SK-N-DZ (cell line): Measurements from ENCODE around the gene MRPL3. TPM values are rescaled to one million over a fixed set of nuclear protein-coding genes. Genes with fewer than 3 reads are reported as not detected.
A peak's percentile ranks its signal among the peaks of the same experiment; 100 is the strongest.

ENCODE experiments used
- DNase-seq: peaks from one replicate; pipeline ENCODE4 v3.0.0-alpha.2; 2015; ENCODE audit warnings: low spot score
- polyA plus RNA-seq, 2 experiments: library from polyadenylated mRNA; depleted of rRNA; stranded (reverse); fragments of >200 nt; gene quantifications; 2 replicates each; pipeline ENCODE4 v1.2.3, GENCODE V29; 2014

The MRPL3 gene
- polyA plus RNA-seq (2014; cell fraction: cytosol; rRNA removed), result 200 and 211 TPM in 2 replicates
- 102 TPM in 2 replicates for polyA plus RNA-seq (2014; cell fraction: nucleus; rRNA removed)

DNA sequence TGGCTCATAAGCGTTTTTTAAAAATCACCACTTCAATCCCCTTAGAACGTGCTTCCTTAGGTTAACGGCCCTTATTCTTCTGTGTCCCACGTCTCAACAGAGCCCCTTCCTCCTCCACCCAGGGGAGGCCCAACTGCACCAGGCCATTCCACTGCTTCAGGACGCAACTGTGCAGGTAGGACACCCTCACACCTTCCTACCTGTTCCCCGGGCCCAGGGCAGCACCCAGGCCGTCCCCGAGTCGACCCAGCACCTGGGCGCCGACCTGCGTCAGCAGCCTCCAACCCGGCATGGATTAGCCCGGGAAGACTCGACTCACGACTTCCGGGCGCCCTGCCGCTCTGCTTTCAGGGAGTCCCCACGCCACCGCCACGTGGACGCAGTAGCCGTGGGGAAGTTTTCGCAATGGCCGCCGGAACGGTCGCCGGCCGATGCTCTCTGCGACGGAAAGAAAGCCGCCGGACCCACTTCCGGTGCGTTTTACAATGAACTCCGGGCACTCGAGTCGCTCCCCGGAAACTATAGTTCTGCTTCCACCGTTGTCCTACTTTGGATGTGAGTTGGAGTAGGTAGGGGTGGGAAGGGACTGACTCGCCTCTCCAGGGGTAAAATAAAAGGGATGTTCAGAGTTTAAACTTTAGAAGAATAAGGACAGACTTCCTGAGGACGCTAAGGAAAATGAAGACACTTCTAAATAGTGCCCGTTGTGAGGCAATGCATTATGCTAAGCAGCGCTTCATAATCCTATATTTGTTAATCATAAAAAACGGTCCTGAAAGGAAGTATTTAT, at the start of gene MRPL3:
TSS of gene MRPL3 (minus strand) at position 442 of the 790 bp plus-strand sequence. CDS start at position 292, 150 bp downstream.
- peak; percentile 91 for DNase-seq

- no peak for DNase-seq
These were observed 49.0 kb upstream of the MRPL3 start for GRCh38 chr3:131551761-131552160.

DNA sequence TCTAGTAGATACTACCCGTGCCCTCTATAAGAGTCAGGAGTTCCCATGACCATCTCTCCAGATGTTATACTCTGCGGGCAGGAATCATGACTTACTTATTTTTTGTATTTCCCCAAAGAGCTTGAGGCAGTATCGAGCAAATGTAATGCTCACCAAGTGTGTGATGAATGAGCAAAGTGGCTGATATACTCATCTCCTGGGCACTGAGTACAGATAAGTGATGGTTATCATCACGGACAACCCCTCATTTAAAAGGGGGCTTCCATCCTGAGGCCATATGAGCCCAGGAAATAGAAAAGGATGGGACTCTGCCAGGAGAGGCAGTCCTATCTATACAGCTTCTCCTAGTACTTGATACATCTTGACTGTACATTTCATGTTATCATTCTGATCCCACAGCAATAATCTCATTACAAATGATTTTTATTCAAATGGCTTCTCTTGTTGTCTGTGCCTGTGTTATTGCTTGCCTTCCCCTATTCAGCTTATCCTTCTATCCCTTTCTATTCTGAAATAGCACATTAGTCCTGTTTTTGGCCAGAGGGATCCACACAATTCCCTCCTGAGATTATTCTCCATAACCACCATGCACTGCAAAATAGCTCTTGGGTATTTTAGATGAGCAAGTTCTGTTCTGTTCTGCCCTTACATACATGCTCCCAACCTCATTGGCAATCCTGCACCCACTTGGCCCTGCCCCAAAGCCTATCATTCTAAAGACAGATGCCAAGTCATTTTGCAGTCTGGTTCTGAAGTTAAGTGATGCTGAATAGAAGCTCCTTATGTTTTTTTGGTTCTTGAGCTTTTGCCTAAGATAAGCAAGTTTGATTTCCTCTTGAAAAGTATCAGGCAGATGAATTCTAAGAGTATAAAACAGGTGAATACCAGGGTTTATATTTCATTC, 48.0 kb upstream of the MRPL3 start:
- DNase-seq, result peak; percentile 17

GRCh38 chr3:131549340-131549739, 46.6 kb upstream of the MRPL3 start:
- no peak for DNase-seq

DNA sequence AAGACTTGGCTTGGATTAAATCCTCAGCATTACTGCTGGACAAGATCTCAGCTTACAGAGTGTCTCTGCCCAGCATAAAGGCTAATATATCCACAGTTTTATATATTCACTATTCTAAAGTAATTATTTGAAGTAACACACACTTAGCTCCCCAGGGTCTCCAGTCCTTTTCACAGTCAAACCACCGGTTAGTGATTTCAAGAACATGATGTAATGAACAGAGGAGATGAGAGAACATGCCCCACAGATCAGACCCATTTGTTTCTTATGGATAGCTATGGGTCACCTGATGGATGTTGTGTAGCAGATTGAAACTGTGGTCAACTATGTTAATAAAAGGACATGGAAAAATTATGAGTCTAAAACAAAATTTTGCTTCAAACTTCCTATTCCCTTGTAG, 44.8 kb upstream of the MRPL3 start:
- no peak for DNase-seq

GRCh38 chr3:131546441-131546840, 43.7 kb upstream of the MRPL3 start:
- DNase-seq, result no peak

GRCh38 chr3:131544557-131544956, 41.8 kb upstream of the MRPL3 start:
- no peak for DNase-seq

DNA sequence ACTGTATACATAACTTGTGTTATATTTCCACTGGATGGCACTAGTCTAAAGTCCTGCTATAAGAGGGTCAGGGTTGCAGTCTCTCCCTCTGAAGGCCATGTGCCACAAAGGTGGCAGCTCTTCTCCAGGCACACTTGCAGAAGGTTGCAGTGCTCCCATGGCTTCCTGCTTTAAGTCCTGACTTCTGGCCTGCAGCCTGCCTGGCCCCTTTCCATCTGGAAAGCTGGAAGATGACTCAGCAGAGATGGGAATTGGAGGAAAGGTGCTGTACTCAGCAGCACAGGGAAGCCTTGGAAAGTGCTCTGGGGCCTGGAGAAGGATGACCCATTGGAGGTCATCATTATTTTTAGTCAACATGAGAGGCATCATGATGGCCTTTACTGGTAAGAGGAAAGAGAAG, 40.9 kb upstream of the MRPL3 start:
- peak; percentile 41 for DNase-seq

- no peak for DNase-seq
These were observed 38.5 kb upstream of the MRPL3 start for GRCh38 chr3:131541288-131541687.

DNA sequence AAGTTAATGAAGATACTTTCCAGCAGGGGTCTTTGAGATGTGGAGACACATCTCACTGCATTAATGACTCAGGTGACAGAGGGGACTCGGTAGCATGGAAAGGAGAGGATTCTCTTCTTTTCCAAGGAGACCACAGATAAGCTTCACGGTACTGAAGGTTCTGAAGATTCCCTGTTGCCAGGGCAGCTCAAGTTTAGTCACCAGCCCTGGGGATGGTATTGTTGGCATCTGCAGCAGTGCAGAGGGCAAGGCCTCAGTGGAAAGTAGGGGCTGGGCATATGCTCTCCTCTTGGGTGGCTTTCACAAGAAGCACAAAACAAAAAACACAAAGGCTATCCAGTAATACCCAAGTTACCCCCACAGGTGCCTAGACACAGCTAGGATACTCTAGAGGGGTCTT, 38.0 kb upstream of the MRPL3 start:
- no peak for DNase-seq

DNA sequence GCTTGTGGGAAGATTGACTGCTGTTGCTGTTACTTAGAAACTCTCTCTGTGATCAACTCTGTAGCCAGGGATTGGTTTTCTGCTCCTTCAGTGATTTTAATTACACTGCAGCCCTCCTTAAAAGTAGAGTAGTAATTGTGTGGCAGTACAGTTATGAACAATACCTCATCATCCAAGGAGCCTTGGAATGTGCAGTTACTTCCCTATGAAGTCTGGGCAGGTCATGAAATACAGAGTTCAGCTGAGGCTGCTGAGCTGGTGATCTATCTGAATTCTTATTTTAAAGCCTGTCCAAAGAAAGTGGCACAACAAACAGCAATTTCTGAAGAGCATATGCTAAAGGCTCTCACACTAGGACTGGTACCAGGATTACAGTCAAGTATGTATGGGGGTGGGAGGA, 37.4 kb upstream of the MRPL3 start:
- DNase-seq, result no peak

DNA sequence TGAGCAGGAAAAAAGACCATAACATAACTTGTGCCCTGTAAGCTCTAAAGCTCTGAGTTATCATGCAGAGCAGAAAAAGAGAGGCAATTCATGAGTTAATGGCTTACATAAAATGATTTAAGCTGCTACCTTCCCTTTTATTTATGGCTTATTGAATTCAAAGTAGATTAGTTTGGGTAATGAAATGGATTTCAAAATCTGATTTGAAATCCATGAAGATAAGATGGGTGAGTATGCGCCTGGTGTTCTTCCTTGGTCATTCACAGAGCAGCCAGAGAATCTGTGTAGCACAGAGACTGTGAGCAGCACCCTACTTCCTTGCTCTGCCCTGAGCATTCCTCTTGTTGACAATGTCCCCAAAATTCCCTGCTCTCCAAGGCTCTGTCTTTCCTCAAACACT, 36.2 kb upstream of the MRPL3 start:
- peak; percentile 84 for DNase-seq

- DNase-seq, result no peak
These were observed 34.8 kb upstream of the MRPL3 start for GRCh38 chr3:131537531-131537930.

GRCh38 chr3:131535596-131535995, 32.8 kb upstream of the MRPL3 start:
- DNase-seq, result no peak

- DNase-seq, result no peak
These were observed 32.4 kb upstream of the MRPL3 start for GRCh38 chr3:131535131-131535530.

DNA sequence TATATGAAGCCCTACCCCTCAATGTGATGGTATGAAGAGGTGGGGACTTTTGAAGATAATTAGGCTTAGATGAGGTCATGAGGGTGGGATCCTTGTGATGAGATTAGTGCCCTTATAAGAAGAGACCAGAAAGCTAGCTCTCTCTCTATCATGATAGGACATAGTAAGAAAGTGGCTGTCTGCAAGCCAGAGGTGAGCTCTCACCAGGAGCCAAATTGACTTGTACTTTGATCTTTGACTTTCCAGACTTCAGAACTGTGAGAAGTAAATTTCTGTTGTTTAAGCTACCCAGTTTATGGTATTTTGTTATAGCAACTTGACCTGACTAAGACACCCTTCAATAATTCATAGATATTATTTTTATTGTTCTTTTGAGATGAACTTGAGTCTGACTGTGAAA, 29.9 kb upstream of the MRPL3 start:
- DNase-seq, result no peak

DNA sequence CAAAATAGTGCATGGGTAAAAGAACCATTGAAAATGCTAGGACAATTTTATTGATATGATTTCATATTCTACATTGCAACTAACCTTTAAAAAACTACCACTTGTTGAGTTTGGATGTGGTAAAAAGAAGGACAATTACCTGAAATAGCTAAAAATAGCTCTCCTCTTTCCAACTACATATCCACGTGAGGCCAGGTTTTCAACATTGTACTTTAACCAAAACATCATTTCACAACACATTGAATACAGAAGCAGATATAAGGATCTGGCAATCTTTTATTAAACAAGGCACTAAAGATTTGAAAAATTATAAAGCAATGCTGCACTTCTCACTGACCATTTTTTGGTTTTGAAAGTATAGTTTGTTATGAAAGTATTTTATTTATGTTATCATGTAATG, 28.1 kb upstream of the MRPL3 start:
- DNase-seq, result no peak

GRCh38 chr3:131530388-131530787, 27.6 kb upstream of the MRPL3 start:
- no peak for DNase-seq

DNA sequence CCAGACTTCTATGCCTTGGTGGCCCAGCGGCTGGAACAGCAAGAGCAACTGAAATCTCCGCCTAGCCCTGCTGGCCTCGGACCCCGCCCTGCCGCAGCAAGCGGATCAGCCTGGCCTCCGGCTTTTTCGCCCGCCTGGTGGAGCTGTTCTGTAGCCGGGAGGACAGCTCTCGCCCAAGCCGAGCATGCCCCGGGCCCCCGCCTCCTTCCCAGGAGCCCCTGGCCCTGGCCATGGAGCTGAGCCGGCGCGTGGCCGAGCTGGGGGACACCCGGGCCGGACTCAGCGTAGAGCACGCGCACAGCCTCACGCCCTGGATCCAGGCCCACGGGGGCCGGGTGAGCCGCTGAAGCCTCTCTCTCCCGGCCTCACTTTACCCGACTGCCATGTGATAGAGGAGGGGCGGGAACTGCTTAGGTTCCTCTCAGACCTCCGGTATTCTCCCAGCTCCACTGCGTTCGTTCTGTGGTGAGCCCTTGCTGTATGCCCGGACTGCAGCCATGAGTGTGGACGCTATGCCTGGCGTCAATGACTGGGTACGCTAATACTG, 24.1 kb upstream of the MRPL3 start:
- no peak for DNase-seq

DNA sequence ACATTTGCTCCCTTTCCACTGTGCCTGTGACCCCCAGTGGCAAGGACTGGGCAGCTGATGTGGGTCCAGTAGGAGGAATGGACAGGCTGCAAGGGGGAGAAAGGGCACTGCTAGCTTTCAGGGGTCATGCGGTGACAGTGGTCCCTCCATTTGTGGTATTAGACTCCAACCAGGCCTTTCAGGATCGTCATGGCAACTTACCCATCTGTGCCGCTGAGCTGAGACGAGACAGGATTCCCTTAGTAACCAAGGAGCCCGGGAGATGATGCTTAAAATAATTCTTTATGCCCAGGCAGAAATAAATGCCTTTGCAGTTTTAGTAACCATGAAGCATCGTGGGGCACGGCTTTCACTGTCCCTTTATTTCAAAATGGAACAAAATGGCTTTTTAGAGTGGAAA, 15.9 kb upstream of the MRPL3 start:
- no peak for DNase-seq

DNA sequence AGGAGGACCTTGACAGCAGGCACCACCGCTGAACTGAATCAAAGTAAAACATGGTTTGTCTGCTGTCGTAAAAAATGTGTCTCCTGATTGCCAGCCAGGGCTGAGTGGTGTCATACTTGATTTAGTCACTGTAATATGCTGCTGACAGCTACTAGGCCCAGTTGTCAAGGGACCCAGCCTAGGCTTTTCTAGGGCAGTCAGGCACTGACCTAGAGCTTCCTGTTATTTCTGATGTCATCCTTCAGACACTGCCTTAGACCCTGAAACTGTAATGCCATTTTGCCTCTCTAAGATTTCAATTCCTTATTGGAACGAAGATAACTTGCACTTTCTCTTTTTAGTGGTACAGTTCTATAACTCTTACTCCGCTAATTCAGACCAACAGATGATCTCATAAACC, 2.6 kb upstream of the MRPL3 start:
- DNase-seq, result no peak

DNA sequence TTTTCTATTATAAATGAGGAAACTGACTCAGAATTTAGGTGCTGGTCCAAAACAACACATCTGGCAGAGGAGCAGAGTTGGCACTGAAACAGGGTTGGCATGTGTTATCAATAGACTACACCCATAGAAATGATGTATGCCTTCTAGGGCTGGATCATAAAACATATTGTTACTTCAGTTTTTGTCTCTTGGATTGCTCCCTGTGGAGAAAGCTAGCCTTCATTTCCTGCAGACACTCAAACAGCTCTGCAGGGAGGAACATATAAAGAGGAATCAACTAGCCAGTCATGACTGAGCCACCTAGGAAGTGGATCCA, 507 bp upstream of the MRPL3 start:
- no peak for DNase-seq

DNA sequence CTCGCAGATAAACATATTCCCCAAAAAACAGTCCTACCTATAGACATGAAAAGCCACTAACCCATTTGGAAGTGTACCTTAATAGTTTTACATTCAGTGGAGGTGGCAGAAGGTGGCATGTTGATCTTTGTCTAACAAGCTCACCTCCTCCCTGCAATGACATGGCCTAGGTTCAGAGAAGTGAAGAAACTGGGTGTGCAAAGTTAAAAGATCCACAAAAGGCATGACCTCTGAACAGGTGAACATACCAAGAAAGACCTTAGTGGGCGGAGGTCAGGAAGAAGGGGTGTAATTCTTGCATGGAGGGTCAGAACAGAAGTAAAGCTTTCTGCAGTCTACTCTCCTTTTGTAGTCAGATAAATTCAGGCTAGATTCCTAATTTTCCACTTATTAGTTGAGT, 822 bp downstream of the MRPL3 start:
- DNase-seq, result no peak
